H1 (cell line): Measurements from ENCODE around the gene HHAT. TPM values are rescaled to one million over a fixed set of nuclear protein-coding genes. Genes with fewer than 3 reads are reported as not detected.

ENCODE experiments used
- ATF2 ChIP-seq: IDR thresholded peaks from 2 replicates; pipeline ENCODE4 v1.6.1; 2012; ENCODE audit warnings: low read length, inconsistent platforms
- CEBPB ChIP-seq: IDR thresholded peaks from 2 replicates; pipeline ENCODE4 v1.6.1; 2012; ENCODE audit warnings: low read depth, low read length
- CREB1 ChIP-seq: IDR thresholded peaks from 2 replicates; pipeline ENCODE4 v1.6.1; 2012; ENCODE audit warnings: inconsistent platforms
- KDM1A ChIP-seq: fragments of 200-600, 300-600 bp; sonication (generic); IDR thresholded peaks from 2 replicates; pipeline ENCODE4 v1.7.1; 2016; ENCODE audit warnings: mild to moderate bottlenecking, low read length, borderline replicate concordance
- RNF2 ChIP-seq: fragments of 200-900, 300-1000 bp; sonication (generic); IDR thresholded peaks from 2 replicates; pipeline ENCODE4 v1.7.1; 2016; ENCODE audit warnings: borderline replicate concordance, low read depth, mild to moderate bottlenecking, antibody characterized with exemption, low read length; ENCODE audit not compliant: poor library complexity, severe bottlenecking; ENCODE audit errors: missing control alignments
- polyA plus RNA-seq, 7 experiments: library from polyadenylated mRNA; depleted of rRNA in 3 of 7; stranded (reverse) in 5 of 7; unstranded in 2 of 7; fragments of >200 nt in 5 of 7; fragments of 200-250 nt in 2 of 7; gene quantifications; 1 replicate in 5 of 7; 2 replicates in 1 of 7; 4 replicates in 1 of 7; pipeline versions ENCODE4 v1.2.1 to v1.2.3, GENCODE V29; 2011 to 2013; ENCODE audit warnings: missing spikeins in 2 of 7, mixed read lengths in 2 of 7
- total RNA-seq: library from RNA; stranded (reverse); fragmentation: NEBNext Ultra II Directional; extraction: Animal tissue kit (Norgen Biotek cat#: 25700); gene quantifications from 2 replicates; pipeline ENCODE4 v1.2.1, GENCODE V29; 2021

Gene HHAT
- total and polyA plus RNA-seq, 2 of the 8 experiments (the other 6 are each of a cell fraction or from before 2014, with no cell fraction given): 0.15 to 0.51 TPM

- no peak for TF ChIP-seq CREB1
- no peak for TF ChIP-seq CEBPB
- no peak for TF ChIP-seq RNF2
- TF ChIP-seq KDM1A: no peak
- TF ChIP-seq ATF2: no peak
These were observed 30.4 kb upstream of the HHAT start (continued) for GRCh38 chr1:210298296-210298695.
